ENCODE measurements around the gene FEM1A. TPM values are rescaled to one million over a fixed set of nuclear protein-coding genes. Genes with fewer than 3 reads are reported as not detected.

FEM1A gene
- polyA plus RNA-seq, 1 donor from 2014 or later = 8.7 TPM

DNA sequence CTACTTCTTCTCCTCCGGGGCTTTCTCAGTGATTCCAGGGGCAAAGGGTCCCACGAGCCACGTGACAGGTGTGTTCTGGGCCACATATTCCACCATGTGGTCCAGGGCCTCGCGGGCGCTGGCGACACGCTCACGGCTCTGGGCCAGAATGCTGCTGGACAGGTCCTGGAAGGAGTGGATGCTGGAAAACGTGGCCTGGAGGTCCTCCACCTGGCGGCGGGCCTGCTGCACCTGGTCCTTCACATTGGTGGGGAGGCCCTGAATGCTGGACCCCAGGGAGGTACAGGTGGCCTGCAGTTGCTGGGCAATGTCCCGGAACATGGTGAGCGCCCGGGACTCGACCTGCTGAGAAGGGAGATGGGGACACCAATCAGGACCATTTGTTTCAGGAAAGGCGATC, 47.7 kb downstream of the FEM1A start:
- TF ChIP-seq, protein P1, sequence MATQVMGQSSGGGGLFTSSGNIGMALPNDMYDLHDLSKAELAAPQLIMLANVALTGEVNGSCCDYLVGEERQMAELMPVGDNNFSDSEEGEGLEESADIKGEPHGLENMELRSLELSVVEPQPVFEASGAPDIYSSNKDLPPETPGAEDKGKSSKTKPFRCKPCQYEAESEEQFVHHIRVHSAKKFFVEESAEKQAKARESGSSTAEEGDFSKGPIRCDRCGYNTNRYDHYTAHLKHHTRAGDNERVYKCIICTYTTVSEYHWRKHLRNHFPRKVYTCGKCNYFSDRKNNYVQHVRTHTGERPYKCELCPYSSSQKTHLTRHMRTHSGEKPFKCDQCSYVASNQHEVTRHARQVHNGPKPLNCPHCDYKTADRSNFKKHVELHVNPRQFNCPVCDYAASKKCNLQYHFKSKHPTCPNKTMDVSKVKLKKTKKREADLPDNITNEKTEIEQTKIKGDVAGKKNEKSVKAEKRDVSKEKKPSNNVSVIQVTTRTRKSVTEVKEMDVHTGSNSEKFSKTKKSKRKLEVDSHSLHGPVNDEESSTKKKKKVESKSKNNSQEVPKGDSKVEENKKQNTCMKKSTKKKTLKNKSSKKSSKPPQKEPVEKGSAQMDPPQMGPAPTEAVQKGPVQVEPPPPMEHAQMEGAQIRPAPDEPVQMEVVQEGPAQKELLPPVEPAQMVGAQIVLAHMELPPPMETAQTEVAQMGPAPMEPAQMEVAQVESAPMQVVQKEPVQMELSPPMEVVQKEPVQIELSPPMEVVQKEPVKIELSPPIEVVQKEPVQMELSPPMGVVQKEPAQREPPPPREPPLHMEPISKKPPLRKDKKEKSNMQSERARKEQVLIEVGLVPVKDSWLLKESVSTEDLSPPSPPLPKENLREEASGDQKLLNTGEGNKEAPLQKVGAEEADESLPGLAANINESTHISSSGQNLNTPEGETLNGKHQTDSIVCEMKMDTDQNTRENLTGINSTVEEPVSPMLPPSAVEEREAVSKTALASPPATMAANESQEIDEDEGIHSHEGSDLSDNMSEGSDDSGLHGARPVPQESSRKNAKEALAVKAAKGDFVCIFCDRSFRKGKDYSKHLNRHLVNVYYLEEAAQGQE (IDR thresholded peaks at IDR 0.05; ENCODE audit: borderline replicate concordance) = no peak
- TF ChIP-seq MXI1 (conservative IDR thresholded peaks at IDR 0.05; ENCODE audit: poor library complexity, severe bottlenecking) (no peak), EP300 (conservative IDR thresholded peaks at IDR 0.05; ENCODE audit: poor library complexity, severe bottlenecking) (no peak), CTCF (IDR thresholded peaks at IDR 0.05; ENCODE audit: poor library complexity, severe bottlenecking) (no peak), POLR2AphosphoS5 (IDR thresholded peaks at IDR 0.05) (no peak), TAF1 (IDR thresholded peaks at IDR 0.05; ENCODE audit: low read depth) (no peak), SMC3 (conservative IDR thresholded peaks at IDR 0.05; ENCODE audit: poor library complexity) (no peak), RAD21 (conservative IDR thresholded peaks at IDR 0.05) (no peak), EZH2 (IDR thresholded peaks at IDR 0.05; ENCODE audit: borderline replicate concordance, insufficient read depth, low read length, poor library complexity, severe bottlenecking) (no peak)
- Histone ChIP-seq H3K4me3 (ENCODE audit: low read length) (no peak overlapping the region), H3K9me2 (ENCODE audit: insufficient read depth, low read length) (no peaks in the 10 kb centered on the region), H4K20me1 (ENCODE audit: insufficient read depth) (no peaks in the 10 kb centered on the region), H3K36me3 (ENCODE audit: insufficient read depth, low read length) (no peaks in the 10 kb centered on the region), H3K4me2 (ENCODE audit: low read length) (no peak overlapping the region), H3K27ac (ENCODE audit: low read length) (no peak overlapping the region), H3K27me3 (ENCODE audit: insufficient read depth, low read depth, low read length) (no peaks in the 10 kb centered on the region), H2AFZ (ENCODE audit: low read depth, low read length) (no peak overlapping the region), H3K79me2 (replicated peaks; ENCODE audit: insufficient read depth, low read length) (no peaks in the 10 kb centered on the region), H3K9me3 (ENCODE audit: low read length) (no peaks in the 10 kb centered on the region), H3K9ac (ENCODE audit: low read length) (no peak overlapping the region), H3F3A (ENCODE audit: insufficient read depth, low read length, poor library complexity, severe bottlenecking) (no peaks in the 10 kb centered on the region)

DNA sequence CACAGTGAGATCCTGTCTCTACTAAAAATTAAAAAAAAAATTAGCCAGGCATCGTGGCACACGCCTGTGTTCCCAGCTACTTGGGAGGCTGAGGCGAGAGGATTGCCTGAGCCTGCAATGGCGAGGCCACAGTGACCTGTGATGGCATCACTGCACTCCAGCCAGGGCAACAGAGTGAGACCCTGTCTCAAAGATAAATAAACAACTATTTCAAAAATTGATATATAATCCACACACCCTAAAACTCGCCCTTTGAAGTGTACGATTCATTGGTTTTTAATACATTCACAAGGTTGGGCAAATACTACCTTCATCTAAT, 52.1 kb downstream of the FEM1A start:
- H3K9me3 ChIP-seq (ENCODE audit: low read length) = no peaks in the 10 kb centered on the region
- TF ChIP-seq POLR2AphosphoS5 (IDR thresholded peaks at IDR 0.05) = no peak
- no peak overlapping the region for H2AFZ ChIP-seq (ENCODE audit: low read depth, low read length)
- H4K20me1 ChIP-seq (ENCODE audit: insufficient read depth) = no peaks in the 10 kb centered on the region
- H3K9ac ChIP-seq (ENCODE audit: low read length) = no peak overlapping the region
- H3K36me3 ChIP-seq (ENCODE audit: insufficient read depth, low read length) = no peaks in the 10 kb centered on the region
- no peaks in the 10 kb centered on the region for H3K9me2 ChIP-seq (ENCODE audit: insufficient read depth, low read length)
- H3F3A ChIP-seq (ENCODE audit: insufficient read depth, low read length, poor library complexity, severe bottlenecking) = no peaks in the 10 kb centered on the region
- H3K79me2 ChIP-seq (replicated peaks; ENCODE audit: insufficient read depth, low read length) = no peaks in the 10 kb centered on the region
- H3K4me3 ChIP-seq (ENCODE audit: low read length) = no peak overlapping the region
- H3K4me2 ChIP-seq (ENCODE audit: low read length) = no peak overlapping the region
- no peaks in the 10 kb centered on the region for H3K27me3 ChIP-seq (ENCODE audit: insufficient read depth, low read depth, low read length)
- no peak overlapping the region for H3K27ac ChIP-seq (ENCODE audit: low read length)

All from neural cell (in vitro differentiated cells).